Neural progenitor cell (in vitro differentiated cells): ENCODE results near the gene CSAD.

Source experiments
- CTCF ChIP-seq: fragments of 200-600 bp; sonication (generic); IDR thresholded peaks from 2 replicates; pipeline ENCODE4 v1.5.1; 2017; ENCODE audit warnings: antibody characterized with exemption, mild to moderate bottlenecking
- EZH2 ChIP-seq: fragments of 200-600 bp; sonication (generic); IDR thresholded peaks from 2 replicates; pipeline ENCODE4 v1.6.1; 2017; ENCODE audit warnings: antibody characterized with exemption, mild to moderate bottlenecking, moderate library complexity
- EZH2phosphoT487 ChIP-seq: fragments of 200-600 bp; sonication (generic); IDR thresholded peaks from 2 replicates; pipeline ENCODE4 v1.6.1; 2017; ENCODE audit warnings: antibody characterized with exemption

- TF ChIP-seq CTCF (no peak), EZH2 (no peak), EZH2phosphoT487 (no peak)
Observed at GRCh38 chr12:53113136-53113705, 67.5 kb downstream of the CSAD start.
